Mesenchymal stem cell (in vitro differentiated cells and primary cell): Measurements from ENCODE around the gene LKAAEAR1.
A peak's percentile ranks its signal among the peaks of the same experiment; 100 is the strongest.

Experiments
- DNase-seq: peaks from one replicate; pipeline ENCODE4 v3.0.0-alpha.2; 2013
- H2AFZ ChIP-seq: one replicate; pipeline ENCODE4 v1.6.1; 2013; ENCODE audit warnings: low read depth, mild to moderate bottlenecking, control low read depth, inconsistent platforms, low read length, moderate library complexity
- H2AK5ac ChIP-seq: 2 replicates; pipeline ENCODE4 v1.6.1; 2013; ENCODE audit warnings: low read length, moderate library complexity, mild to moderate bottlenecking, inconsistent platforms; ENCODE audit not compliant: severe bottlenecking
- H2BK120ac ChIP-seq: one replicate; pipeline ENCODE4 v1.6.1; 2013; ENCODE audit warnings: low read depth, mild to moderate bottlenecking, inconsistent platforms, low read length, moderate library complexity
- H2BK12ac ChIP-seq, 2 experiments: one replicate each; pipeline ENCODE4 v1.6.1; 2013; ENCODE audit warnings: inconsistent platforms in 2 of 2, low read length in 2 of 2, mild to moderate bottlenecking in 2 of 2, moderate library complexity in 2 of 2, control low read depth in 1 of 2
- H2BK15ac ChIP-seq: one replicate; pipeline ENCODE4 v1.6.1; 2013; ENCODE audit warnings: mild to moderate bottlenecking, low read depth, inconsistent platforms; ENCODE audit not compliant: poor library complexity, severe bottlenecking
- H2BK5ac ChIP-seq: 2 replicates; pipeline ENCODE4 v1.6.1; 2013; ENCODE audit warnings: low read depth, mild to moderate bottlenecking, low read length, control low read depth, inconsistent platforms; ENCODE audit not compliant: poor library complexity, severe bottlenecking
- H3K14ac ChIP-seq, 2 experiments: one replicate each; pipeline ENCODE4 v1.6.1; 2013; ENCODE audit warnings: inconsistent platforms in 2 of 2, low read length in 2 of 2, control low read depth in 1 of 2, mild to moderate bottlenecking in 1 of 2, moderate library complexity in 1 of 2
- H3K18ac ChIP-seq, 2 experiments: one replicate each; pipeline ENCODE4 v1.6.1; 2013; ENCODE audit warnings: inconsistent platforms in 2 of 2, low read length in 2 of 2, control low read depth in 1 of 2, low read depth in 1 of 2, mild to moderate bottlenecking in 1 of 2
- H3K23ac ChIP-seq, 2 experiments: one replicate each; pipeline ENCODE4 v1.6.1; 2013; ENCODE audit warnings: inconsistent platforms in 2 of 2, low read length in 2 of 2, mild to moderate bottlenecking in 2 of 2, moderate library complexity in 2 of 2, control low read depth in 1 of 2
- H3K27ac ChIP-seq: 2 replicates; pipeline ENCODE4 v1.5.1; 2013; ENCODE audit warnings: mild to moderate bottlenecking, moderate library complexity, low read length, control low read depth, inconsistent platforms; ENCODE audit not compliant: poor library complexity, severe bottlenecking
- H3K27me3 ChIP-seq, 2 experiments: 2 replicates each; pipeline versions ENCODE4 v1.6.1 to v1.7.0; 2013; ENCODE audit warnings: low read length in 2 of 2, mild to moderate bottlenecking in 2 of 2, moderate library complexity in 2 of 2, control low read depth in 1 of 2, inconsistent platforms in 1 of 2; ENCODE audit not compliant: control insufficient read depth in 1 of 2, insufficient read depth in 1 of 2
- H3K36me3 ChIP-seq, 2 experiments: 2 replicates each; pipeline versions ENCODE4 v1.6.1 to v1.7.0; 2013; ENCODE audit warnings: low read length in 2 of 2, control low read depth in 1 of 2, inconsistent platforms in 1 of 2, low read depth in 1 of 2, mild to moderate bottlenecking in 1 of 2; ENCODE audit not compliant: insufficient read depth in 2 of 2, control insufficient read depth in 1 of 2
- H3K4ac ChIP-seq, 2 experiments: one replicate each; pipeline ENCODE4 v1.6.1; 2013; ENCODE audit warnings: inconsistent platforms in 2 of 2, low read length in 2 of 2, mild to moderate bottlenecking in 2 of 2, moderate library complexity in 2 of 2, control low read depth in 1 of 2, low read depth in 1 of 2
- H3K4me1 ChIP-seq: 2 replicates; pipeline ENCODE4 v1.6.1; 2013; ENCODE audit warnings: low read depth, low read length, control low read depth; ENCODE audit not compliant: control insufficient read depth, insufficient read depth
- H3K4me2 ChIP-seq: 2 replicates; pipeline ENCODE4 v1.6.1; 2013; ENCODE audit warnings: low read length, mild to moderate bottlenecking, inconsistent platforms; ENCODE audit not compliant: poor library complexity, severe bottlenecking
- H3K4me3 ChIP-seq, 2 experiments: 2 replicates each; pipeline versions ENCODE4 v1.5.1 to v1.7.0; 2013; ENCODE audit warnings: low read length in 2 of 2, mild to moderate bottlenecking in 2 of 2, control low read depth in 1 of 2, low read depth in 1 of 2; ENCODE audit not compliant: insufficient read depth in 1 of 2
- H3K79me1 ChIP-seq: replicated peaks from 2 replicates; pipeline ENCODE4 v1.6.1; 2013; ENCODE audit warnings: mild to moderate bottlenecking, control low read depth, low read length, inconsistent platforms; ENCODE audit not compliant: poor library complexity, severe bottlenecking
- H3K9ac ChIP-seq: 2 replicates; pipeline ENCODE4 v1.7.0; 2013; ENCODE audit warnings: mild to moderate bottlenecking, low read length, moderate library complexity
- H3K9me3 ChIP-seq: 2 replicates; pipeline ENCODE4 v1.7.0; 2013; ENCODE audit warnings: mild to moderate bottlenecking, low read length; ENCODE audit not compliant: control insufficient read depth
- H4K8ac ChIP-seq: one replicate; pipeline ENCODE4 v1.6.1; 2013; ENCODE audit warnings: inconsistent platforms, mild to moderate bottlenecking, low read length, moderate library complexity
- H4K91ac ChIP-seq: one replicate; pipeline ENCODE4 v1.6.1; 2013; ENCODE audit warnings: mild to moderate bottlenecking, low read length, inconsistent platforms
- WGBS: methylation state at CpG from one replicate; pipeline ENCODE4 v1.1.7; 2013; ENCODE audit warnings: mixed read lengths; 5-methylcytosine and 5-hydroxymethylcytosine counted together

Gene LKAAEAR1

GRCh38 chr20:64040231-64041039 lies 43.8 kb downstream of the LKAAEAR1 start:
- Histone ChIP-seq H3K27ac (no peak overlapping the region), H3K4me3 (no peak overlapping the region), H3K4ac (no peak overlapping the region), H3K9me3 (no peaks in the 10 kb centered on the region), H2BK120ac (no peak overlapping the region), H3K4me2 (no peak overlapping the region), H3K4me1 (peaks cover 56% of the 10 kb centered on the region), H3K9ac (no peak overlapping the region), H3K36me3 (peaks cover under 1 to 10% of the 10 kb centered on the region in 2 experiments), H3K79me1 (no peaks in the 10 kb centered on the region), H3K18ac (no peak overlapping the region), H4K91ac (no peak overlapping the region), H2BK15ac (no peak overlapping the region), H4K8ac (no peak overlapping the region), H2BK12ac (no peak overlapping the region), H3K14ac (no peak overlapping the region), H2AK5ac (no peak overlapping the region), H2AFZ (no peak overlapping the region), H3K23ac (peak overlapping the region in 1 of 2 experiments; percentile 60), H2BK5ac (no peak overlapping the region), H3K27me3 (peaks cover 35 to 63% of the 10 kb centered on the region in 2 experiments)
- 79% methylated on average over 12 of the region's 12 CpGs for WGBS
- no peak for DNase-seq

DNA sequence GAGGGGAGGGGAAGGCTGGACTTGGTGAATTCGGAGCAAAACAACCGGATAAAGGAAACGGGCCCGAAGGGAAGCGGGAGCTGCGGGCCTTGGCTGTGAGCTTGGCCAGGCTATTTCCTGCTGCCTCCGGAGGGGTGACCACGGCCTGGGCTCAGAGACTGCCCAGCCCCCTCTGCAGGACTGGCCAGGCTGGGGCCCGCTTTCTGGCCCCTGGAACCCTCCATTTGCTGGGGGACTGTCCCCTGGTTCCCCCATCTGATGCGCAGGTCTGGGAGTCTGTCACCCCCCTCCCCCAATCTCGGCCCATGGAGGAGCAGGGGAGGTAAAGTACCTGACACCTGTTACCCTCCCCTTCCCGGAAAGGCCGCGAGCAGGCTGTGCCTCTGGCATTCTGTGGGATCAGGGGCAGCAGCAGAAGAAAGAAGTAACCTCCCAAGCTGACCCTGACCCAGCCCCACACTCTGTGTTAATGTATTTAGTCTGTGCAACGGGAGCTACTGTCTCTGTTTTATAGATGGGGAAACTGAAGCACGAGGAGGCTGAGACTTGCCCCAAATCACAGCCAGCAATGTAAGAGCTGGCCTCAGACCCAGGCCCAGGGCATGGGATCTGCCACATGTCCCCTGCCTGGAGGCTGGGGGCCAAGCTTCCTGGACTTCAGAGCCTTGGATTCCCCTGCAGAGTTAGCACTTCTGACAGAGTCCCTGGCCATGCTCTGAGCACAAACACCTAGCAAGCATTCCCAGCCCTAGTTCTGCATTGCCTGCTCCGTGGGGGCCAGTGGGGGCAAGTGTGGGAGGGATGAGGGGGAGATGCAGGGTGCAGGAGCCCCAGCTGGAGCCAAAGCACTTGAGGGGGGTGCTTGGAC lies 44.7 kb downstream of the LKAAEAR1 start:
- Histone ChIP-seq H2AK5ac (no peak overlapping the region), H2BK5ac (no peak overlapping the region), H4K91ac (no peak overlapping the region), H3K9ac (no peak overlapping the region), H3K4me2 (peak overlapping the region; percentile 88), H2BK12ac (no peak overlapping the region), H3K4ac (no peak overlapping the region), H3K23ac (no peak overlapping the region), H2BK120ac (peak overlapping the region; percentile 52), H4K8ac (peak overlapping the region; percentile 35), H3K4me1 (peaks cover 47% of the 10 kb centered on the region), H3K9me3 (no peaks in the 10 kb centered on the region), H3K4me3 (peak overlapping the region in 1 of 2 experiments; percentile 51), H3K14ac (no peak overlapping the region), H3K27ac (no peak overlapping the region), H3K27me3 (peaks cover 35 to 58% of the 10 kb centered on the region in 2 experiments), H3K18ac (no peak overlapping the region), H3K36me3 (peaks cover 9 to 19% of the 10 kb centered on the region in 2 experiments), H3K79me1 (no peaks in the 10 kb centered on the region), H2AFZ (no peak overlapping the region), H2BK15ac (no peak overlapping the region)
- WGBS: 16% methylated on average over 16 of the region's 17 CpGs
- no peak for DNase-seq

- under 1% methylated on average over 72 of the region's 91 CpGs for WGBS
- Histone ChIP-seq H3K9ac (no peak overlapping the region), H3K4ac (no peak overlapping the region), H3K9me3 (no peaks in the 10 kb centered on the region), H2BK15ac (no peak overlapping the region), H2BK5ac (no peak overlapping the region), H3K27ac (no peak overlapping the region), H4K91ac (peak overlapping the region; percentile 20), H3K4me3 (peak overlapping the region; percentile 46 to 51), H4K8ac (peak overlapping the region; percentile 35), H3K79me1 (no peaks in the 10 kb centered on the region), H2BK12ac (no peak overlapping the region), H3K4me2 (peak overlapping the region; percentile 88), H3K18ac (peak overlapping the region; percentile 6 to 24), H3K4me1 (peaks cover 45% of the 10 kb centered on the region), H3K23ac (no peak overlapping the region), H2AK5ac (no peak overlapping the region), H2BK120ac (peak overlapping the region; percentile 52), H3K36me3 (peaks cover 15 to 27% of the 10 kb centered on the region in 2 experiments), H2AFZ (peak overlapping the region; percentile 43), H3K27me3 (peaks cover 35 to 58% of the 10 kb centered on the region in 2 experiments), H3K14ac (no peak overlapping the region)
- peak; percentile 74 for DNase-seq
These were observed 45.5 kb downstream of the LKAAEAR1 start for GRCh38 chr20:64038565-64039292.
